HG03521 (cell line): ENCODE results near the gene CRIM1.

ENCODE experiments used
- ATAC-seq: cut with Tn5 transposase; IDR thresholded peaks from one replicate; pipeline ENCODE4 v1.9.1; 2021; ENCODE audit warnings: mild to moderate bottlenecking, moderate library complexity; ENCODE audit not compliant: unreplicated experiment

CRIM1 gene

DNA sequence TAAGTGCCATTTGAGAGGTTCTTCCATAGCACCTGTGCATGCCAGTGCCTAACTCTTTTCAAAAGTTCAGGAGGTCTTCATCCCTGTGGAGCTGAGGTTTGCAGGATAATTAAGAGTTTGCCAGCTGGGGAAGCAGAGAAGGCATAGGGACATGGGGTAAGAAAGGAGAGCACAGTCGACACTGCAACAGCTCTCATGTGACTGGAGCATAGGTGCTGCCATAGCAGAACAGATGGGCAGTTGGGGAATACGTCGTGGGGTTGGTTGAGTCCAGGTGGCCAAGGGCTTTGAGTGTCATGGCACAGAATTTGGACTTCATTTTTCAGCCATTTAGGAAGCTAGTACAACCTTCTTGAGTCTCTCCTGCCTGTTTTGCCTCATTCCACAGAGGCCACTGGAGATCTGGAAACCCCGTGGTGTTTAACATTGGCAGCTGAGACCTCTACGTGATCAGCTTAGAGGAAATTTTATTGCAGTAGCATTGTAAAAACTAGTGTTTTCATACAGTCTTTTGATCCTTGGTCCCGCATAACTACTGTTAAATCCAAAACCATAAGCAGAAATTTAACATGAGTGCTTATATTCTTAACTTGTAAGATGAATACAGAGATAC is 65.1 kb downstream of the CRIM1 start:
- ATAC-seq: no peak

DNA sequence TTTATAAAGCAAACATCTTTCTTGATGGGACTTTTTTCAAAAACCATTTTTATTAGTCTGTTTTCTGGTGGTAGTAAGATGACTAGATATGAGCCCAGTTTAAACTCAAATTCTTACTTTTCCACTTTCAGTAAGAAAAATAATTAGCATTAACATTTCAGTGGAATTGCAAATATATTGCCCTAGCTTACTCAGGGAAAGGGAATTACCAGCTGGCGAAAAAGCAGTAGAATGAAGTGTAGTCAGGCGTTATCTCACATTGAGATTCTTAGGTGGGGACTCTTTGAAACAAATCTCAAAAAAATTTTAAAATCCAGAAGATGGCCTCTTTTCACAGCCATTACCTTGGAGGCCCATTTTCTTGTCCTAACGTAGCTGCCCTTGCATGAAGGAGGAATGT is 65.8 kb downstream of the CRIM1 start:
- no peak for ATAC-seq

DNA sequence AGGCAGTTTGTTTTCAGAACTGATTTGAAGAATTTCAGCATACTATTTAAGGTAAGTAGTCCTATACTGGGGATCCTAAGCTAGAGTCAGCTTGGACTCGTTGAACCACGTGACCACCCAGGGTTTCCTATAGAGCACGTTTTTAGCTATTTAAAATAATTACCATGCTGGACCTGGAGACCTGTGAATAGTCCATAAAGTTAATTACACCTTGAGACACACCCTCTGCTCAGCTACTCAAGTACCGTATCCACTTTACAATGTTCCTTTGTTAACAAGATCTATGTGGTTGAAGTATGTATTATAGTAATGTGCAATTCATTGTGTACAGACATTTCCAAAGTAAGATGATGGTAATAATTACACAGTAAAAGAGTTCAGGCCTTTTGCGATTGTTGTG is 67.6 kb downstream of the CRIM1 start:
- ATAC-seq: no peak

DNA sequence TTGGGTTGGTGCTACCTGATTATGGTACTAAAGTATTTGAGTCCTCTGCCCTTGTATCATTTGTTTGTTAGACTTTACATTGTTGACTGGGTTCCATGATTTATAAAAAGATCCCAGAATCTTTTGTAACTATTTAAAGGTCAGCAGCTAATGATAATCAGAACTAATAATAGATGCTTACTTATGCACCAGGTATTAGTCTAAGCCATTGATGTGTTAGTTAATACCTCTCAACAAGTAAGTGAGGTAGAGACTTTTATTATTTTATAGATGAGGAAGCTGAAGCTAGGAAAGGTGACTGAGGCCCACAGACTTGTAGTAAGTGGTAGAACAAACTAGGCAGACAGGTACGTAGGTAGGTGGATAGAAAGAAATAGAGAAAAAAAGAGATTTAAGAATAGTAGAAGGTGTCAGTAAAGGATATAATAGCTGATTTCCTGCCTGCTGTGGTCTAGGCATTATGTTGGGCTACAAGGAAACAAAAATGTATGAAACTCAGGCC is 68.1 kb downstream of the CRIM1 start:
- ATAC-seq: no peak

DNA sequence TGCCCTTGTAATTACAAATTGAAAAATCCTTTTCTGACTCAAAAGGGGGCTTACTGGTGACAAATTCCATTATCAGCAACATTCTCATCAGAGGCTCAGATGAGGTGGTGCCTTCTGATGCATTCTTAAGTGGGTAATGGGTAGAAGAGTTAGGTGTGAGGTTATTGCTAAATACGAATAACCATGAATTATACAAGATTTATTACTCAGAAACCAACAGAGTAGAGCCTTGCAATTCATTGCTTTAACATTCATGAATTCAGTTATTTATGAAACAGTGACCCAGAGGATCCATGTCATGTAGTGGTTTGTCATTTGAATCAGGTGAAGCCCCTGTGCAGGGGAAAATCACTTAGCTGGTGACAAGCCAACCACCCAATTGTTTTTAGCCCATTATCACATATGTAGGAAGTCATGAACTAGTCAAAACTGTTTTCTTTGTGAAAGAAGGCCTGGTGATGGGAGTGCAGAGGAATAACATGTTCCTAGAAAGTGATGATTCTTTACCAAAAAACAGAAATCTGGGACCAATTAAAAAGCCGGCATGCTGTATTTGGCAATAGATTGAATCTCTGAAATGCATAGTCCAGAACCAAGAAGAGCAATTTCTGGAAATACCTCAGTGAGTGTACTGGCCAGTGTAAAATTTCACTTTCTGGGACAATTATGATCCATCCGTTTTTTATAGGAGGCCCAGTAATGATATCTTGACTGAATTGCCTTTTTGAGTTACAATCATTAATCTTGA is 70.2 kb downstream of the CRIM1 start:
- no peak for ATAC-seq

DNA sequence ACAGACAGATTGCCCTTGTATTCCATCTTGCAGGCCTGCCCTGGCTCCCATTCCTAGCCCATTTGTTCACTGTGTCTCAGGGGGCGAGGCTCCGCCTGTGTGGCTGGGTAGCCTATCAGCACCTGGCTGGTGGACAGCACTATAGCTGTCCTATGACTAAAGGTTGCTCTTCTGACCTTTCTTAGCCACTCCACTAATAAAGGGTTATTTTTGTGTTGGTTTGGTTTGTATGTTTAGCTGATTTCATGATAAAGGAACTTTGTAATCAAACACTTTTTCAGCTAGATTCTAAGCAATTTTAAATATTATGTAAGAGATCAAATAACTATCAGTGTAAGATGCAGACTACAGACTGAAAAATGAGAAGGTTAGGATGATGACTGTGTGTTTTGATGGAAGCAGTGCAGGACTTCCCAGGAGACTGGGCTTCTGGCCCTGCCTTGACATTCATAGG is 72.2 kb downstream of the CRIM1 start:
- no peak for ATAC-seq

DNA sequence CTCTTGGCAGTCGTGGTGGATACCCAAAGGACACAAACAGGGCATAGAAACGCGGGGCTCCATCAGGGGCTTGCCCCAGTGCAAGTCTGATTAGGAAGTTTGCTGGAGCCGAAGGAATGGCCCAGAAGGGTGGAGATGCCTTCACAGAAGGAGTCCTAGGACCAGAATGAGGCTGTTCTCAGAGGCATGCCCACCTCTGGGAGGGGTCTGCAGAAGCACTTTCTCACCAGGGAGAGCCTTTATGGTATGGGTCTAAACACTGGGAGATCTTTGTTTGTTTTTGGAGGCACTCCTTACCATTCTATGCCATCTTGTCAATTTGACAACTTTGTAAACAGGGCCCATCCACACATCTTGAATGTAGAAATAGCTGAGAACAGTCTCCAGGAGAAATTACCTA is 75.0 kb downstream of the CRIM1 start:
- no peak for ATAC-seq

DNA sequence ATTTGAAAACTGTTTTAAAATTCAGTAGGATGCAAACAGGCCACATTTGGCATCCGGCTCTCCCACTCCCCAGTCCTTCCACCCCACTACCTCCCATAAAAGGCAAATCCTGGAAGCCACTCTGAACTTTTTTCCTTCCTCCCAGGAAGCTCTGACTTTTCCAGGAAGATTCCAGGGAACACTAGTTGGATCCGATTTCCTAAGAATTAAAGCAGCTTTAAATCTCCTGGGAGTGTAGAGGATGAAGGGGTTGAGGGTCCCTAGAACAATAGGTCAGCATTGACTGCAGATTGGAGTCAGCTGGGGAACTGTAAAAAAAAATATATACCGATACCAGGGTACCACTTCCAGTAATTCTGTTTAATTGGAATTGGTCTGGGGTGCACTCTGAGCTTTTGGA is 76.9 kb downstream of the CRIM1 start:
- ATAC-seq: no peak

DNA sequence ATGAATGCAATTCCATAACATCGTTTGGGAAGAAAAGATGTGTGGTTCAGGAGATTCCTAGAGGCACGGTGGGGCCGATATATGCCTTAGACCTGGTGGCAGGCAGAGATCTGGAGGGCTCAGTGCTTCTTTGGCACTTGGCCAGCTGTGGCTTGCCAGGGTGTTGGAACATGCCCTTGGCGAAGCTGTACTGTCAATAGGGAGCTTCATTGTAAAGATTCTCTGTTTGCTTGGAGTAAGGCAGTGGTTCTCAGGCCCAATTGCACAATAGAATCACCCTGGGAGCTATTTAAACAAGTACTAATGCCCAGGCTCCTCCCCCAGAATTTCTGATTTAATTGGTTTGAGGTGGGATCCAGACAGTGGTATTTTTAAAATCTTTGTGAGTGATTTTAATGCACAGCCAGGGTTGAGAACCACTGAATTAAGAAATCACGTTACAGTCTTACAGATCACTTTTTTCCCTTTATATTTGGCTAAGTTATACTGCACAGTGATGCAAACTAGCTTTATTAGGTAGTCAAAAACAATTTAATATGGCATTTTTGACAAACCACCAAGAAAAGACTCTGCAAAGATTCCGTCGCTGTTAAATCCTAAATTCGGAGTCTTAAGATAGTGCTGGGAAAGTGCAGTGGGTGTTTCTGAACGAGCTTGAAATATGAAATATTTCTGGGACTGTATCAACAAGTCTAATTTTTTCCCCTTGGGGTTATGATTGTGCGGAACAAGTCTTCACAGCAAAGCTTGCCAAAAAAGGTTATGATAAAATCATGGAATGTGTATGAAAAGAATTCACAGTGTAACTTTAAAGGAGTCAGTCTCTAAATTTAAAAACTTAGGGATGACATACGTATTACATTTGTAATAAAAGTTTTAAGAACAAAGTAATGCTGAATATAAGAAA is 78.0 kb downstream of the CRIM1 start:
- ATAC-seq: no peak

DNA sequence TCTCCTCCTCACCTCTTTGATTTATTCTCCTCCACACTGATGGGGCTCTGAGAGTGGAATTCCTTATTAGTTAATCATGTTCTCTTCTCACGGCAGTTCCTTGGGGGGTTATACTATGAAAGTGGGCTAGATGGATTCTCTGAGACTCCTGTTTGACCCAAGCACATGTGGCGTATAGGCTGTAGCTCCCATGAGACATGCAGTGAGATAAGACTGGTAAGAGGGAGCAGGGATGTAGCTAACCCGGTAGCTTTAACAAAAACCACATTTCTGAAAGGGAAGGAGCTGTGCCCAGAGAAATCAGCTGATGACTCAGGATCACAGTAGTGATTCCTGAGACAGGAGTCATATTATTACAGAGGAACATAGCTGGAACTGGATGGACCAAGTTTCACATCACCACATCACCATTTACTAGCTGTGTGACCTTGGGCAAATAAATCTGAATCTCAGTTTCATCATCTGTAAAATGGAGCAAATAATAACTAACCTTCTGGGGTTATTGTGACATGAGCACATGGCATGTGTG is 82.9 kb downstream of the CRIM1 start:
- no peak for ATAC-seq

DNA sequence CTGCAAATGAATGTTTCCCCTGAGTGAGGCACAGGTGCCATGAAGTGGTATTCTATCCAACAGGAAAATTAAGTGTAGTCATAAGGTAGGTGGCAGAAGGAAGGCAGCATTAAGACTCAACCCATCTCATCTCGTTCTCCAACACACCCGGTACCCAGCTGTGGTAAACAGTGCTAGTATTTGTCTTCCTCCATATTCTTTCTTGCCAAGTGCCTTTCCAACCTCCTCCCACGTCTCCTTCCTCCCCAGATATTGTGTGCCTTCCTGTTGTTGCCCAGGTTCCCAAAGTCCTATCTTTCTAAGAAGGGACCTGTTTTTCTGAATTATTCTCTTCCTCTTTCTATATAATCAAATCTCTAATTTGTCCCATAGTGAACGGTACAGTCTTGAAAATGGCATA is 83.5 kb downstream of the CRIM1 start:
- no peak for ATAC-seq

DNA sequence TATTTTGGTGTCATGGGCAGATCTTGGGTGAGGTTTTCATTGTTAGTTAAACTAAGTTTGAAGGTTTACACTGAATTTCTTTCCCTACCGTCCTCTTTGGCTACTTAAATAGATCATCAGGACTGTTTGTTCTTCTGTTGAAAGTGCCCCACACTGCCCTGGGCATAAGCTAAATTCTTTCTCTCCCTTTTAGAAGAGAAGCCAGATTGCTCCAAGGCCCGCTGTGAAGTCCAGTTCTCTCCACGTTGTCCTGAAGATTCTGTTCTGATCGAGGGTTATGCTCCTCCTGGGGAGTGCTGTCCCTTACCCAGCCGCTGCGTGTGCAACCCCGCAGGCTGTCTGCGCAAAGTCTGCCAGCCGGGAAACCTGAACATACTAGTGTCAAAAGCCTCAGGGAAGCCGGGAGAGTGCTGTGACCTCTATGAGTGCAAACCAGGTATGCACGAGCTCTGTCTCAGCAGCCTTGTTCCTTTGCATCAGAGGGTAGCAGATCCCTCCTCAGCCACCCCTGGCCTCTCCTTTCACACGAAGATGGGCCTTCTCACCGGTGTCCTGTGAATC is 85.6 kb downstream of the CRIM1 start:
- ATAC-seq: no peak

DNA sequence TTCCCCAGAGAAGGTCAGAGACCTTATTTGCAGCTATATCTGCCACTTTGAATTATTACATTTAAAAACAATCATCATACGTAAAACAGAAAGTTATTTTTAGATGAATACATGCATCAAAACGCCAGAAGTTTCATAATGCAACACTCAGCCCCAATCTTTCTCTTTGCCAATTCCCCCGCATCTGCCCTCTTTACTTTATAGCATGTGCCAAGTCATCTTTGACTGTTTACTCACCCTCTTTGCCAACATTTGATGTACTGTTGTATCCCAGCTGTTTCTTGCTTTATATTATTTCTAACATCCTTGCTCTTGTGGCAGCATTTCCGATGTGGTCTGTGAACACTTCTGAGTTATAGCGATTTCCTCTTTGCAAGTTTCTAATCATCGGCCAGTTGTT is 86.2 kb downstream of the CRIM1 start:
- ATAC-seq: no peak

DNA sequence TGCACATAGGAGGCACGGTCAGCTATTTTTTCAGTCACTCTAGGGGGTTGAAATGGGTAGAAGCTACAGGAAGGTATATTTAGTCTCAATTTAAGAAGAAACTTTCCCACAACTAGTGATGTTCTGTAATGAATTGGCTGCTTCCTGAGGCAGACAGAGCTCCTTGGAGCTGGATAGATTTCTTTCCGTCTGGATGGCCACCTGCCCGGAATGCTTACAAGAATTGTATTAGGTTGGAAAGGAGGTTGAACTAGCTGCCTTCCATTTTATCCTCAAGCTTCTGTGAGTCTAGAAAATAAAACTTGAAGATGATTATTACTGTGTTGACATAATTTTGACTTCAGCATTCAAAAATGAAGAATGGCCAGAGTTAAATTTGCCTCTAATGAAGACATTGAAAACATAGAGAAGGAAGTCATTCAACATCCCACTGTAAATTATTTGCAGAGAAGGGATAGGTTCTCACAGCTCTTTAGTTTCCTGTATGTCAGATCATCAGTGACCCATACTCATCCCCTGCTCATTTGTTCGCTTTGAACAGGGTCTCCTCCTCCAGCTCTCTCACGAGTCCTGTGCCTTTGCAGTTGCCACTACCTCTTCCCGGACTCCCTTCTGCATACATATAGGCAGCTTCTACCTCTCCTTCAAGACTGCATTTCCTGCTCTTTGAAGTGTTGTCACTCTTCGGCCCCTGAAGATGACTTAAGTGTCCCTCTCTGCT is 88.8 kb downstream of the CRIM1 start:
- ATAC-seq: no peak

DNA sequence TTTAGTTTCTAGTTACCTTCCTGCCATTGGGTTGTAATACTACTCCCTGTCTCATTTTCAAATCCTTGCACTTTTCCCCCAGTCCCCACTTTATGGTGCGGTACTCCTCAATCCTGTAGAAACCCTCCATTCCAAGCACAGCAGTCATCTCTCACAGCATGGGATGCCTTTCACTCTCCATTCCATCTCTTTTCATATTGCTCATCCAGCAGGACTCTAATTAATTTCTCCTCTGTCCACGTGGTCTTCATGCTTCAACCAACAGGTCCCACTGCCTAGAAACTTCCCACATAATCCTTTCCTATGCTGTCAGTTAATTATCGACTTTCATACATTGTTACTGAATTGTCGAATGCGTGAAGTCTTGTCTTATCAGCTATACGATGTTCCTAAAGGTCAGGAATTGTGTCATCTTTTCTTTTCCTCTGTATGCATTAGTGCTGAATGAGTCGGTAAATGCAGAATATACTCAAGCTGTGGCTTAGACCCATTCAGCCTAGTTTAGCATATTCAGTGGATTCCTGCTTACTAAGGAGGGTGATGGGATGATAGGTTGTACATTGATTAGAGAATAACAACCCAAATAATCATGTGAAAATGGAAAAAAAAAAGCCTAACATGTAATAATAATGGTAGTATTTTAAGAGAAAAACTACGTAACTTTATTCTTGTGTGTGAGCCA is 89.7 kb downstream of the CRIM1 start:
- no peak for ATAC-seq

DNA sequence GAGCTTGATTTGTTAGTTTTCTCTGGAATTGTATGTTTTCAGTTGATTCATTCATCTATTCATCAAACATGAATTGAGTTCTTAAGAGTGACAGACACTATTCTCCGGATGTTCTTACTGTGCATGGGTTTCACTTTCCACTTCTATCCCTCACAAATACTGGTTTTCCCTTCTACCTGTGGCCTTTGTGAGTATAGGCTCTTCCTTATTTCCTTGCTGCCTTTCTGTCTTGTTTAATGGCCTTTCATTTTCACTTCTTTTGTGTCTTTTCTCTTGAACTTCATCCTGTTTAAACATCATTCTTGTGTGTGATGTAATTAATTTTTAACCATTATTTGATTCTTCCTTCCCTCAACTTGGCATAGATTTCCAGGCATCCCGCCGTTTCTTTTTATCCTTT is 90.7 kb downstream of the CRIM1 start:
- no peak for ATAC-seq

DNA sequence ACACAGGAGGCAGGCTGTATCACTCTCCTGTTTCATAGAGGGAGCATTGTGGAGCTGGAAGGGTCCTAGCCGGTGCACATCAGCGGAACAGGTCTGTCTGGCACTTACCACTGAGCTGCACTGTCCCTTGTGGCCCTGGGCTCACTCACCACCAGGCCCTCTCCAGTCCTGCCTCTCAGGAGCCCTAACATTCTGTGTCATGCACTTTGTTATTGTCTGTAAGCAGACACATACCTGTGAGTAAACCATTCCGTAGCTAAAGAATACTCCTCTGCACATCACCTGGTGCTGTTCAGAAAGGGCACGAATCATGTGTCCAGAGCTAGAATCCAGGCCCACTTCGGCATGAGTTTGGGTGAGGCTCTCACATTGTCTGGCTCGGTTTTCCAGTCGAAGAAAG is 93.6 kb downstream of the CRIM1 start:
- ATAC-seq: no peak

DNA sequence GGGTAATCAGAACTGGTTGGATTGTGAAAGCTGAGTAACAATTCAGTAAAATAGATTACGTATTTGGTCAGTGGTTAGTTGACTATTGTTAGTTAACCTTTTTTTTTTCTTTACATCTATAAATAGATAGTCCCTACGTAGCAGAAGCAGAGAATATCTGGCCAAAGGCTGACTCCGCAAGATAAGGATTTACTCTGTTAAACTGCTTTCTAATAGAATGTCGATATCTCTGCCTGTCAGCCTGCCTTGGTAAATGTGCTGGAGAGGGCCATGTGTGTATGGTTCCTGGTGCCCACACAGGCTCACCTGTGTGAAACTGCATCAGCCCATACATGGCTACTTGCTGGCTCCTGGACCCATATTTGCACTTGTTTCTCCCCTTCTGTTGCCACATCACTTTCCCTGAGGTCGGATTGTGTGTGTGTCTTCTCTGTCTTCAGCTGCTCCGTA is 94.4 kb downstream of the CRIM1 start:
- ATAC-seq: no peak

DNA sequence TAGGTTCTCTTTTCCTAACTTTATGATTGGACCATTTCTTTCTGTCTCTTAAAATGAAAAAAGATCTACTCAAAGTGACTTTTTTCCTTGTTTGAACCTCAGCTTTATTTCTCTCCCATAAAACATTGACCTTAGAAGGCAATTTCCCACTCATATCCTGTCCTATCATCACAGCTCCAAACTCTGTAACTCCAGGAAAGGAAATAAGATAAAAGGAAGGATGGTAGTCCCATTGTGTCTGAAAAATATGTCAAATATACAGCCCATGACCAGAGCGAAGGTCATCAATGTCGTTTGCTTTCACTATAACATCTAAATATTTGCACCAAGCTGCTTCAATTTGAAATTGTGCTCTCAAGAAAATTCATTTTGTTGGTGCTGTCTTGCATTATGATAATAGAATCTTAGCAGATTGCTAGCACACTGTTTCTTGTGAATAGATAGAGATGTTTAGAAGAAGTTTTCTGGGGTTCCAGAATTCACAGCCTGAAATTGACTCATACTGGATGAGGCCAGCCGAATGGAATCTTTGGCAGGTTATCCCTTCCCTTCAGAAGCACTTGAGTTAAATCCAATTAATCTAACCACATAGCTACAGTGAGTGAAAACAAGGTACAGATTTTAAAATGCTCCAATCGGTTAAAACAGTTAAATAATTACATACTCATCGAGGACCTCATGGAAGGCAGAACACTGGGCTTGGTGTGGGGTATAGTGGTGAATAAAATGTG is 95.1 kb downstream of the CRIM1 start:
- ATAC-seq: no peak
